Fibroblast of pulmonary artery (primary cell): ENCODE measurements around the gene FBLN1.

Experiments used
- DNase-seq: peaks from one replicate; pipeline ENCODE4 v3.0.0-alpha.2; 2010; ENCODE audit warnings: low read depth
- H3K4me3 ChIP-seq: replicated peaks from 2 replicates; pipeline ENCODE4 v1.5.1; 2011; ENCODE audit warnings: low read depth, mild to moderate bottlenecking, control low read depth, low read length, moderate library complexity
- CTCF ChIP-seq: IDR thresholded peaks from 2 replicates; pipeline ENCODE4 v1.5.1; 2011; ENCODE audit warnings: mild to moderate bottlenecking, control low read depth, low read length, inconsistent platforms; ENCODE audit errors: missing control alignments

Gene FBLN1

DNA sequence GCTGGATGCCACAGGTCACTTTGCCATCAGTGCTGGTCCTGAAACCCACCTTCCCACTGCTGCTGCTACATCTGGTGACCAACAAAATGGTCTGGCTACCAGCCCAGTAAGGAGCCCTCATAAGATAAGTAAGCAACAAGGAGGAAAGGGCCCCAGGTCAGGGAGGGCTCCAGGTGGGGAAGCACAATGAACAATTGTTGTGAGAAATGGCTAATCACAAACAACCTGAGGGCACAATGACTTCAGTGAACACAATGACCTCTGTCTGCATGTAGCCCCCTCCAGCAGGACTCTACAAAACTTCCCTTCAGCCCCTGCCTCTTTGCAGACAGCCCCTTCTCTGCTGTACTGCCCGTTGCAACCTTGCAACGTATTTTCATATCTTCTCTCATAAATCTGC lies 19.4 kb upstream of the FBLN1 start:
- TF ChIP-seq CTCF = no peak
- H3K4me3 ChIP-seq = no peak overlapping the region
- no peak for DNase-seq

DNA sequence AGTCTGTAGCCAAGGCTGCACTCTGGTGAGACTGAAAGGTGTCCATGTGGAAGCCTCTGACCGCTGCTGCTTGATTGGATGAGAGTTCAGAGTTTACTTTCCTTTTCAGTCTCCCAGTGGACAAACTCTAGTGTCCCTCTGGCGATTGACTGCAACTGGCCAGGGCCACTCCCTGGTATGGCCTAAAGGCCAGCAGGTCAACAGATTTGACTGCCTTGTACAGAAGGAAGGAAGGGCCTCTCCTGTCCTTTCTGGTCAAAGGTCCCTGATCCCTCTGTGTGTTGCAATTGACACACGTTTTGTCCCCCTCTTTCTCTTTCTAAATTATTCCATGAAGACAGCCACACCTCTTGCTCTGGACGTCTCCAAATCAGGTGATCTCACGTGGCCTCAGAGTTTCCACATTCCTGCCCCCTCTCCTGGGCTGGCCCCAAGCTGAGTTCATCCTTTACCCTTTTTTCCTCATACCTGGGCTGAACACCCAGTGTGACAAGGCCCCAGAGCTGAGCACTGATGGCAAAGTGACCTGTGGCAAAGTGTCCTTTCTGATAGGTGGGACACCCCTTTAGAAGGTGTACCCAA lies 18.7 kb upstream of the FBLN1 start:
- no peak for TF ChIP-seq CTCF
- no peak for DNase-seq
- H3K4me3 ChIP-seq = no peak overlapping the region

DNA sequence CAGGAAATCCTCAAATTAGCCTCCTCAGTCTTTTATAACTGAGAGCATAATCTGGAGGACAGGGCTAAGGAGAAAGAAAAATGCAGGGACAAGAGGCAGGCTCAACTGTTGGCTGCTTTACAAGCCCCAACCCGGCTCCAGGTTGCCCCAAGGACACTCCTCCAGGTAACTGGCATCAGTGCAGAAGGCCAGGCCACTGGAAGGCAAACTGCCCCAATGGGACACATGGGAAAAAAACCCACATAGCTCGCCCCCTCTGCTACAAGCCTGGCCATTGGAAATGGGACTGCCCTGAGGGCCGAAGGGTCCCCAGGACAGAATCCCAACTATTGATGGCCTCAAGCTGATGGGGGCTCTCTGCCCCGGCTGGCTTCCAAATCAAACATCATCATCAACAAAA lies 17.9 kb upstream of the FBLN1 start:
- H3K4me3 ChIP-seq = no peak overlapping the region
- DNase-seq = no peak
- TF ChIP-seq CTCF = no peak

- no peak overlapping the region for H3K4me3 ChIP-seq
- no peak for TF ChIP-seq CTCF
- no peak for DNase-seq
These were observed 17.4 kb upstream of the FBLN1 start for GRCh38 chr22:45485261-45485660.

DNA sequence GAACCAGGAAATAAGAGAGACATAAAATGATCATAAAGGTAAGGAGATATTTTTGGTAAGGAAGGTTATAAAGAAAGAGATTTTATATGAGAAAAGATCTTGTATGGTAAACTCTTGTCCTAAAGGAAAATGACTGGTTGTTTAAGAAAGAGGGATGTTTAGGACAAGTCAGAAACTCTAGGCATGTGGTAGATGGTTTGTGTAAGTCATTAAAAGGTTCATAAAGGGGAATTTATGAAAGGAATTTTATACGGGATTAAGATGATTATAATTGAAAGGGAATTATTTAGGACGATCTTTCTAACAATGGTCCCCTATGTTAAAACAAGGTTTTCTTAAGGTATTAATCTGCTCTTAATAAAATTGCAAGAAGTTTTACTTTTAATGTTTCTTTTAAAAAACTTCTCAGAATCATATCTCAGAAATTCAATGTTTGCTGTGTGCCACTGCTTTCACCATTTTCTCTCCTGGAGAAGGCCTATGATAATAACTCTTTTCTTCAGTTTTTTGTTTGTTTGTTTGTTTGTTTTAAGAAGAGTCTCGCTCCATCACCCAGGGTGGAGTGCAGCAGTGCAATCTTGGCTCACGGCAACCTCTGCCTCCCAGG lies 13.8 kb upstream of the FBLN1 start:
- TF ChIP-seq CTCF = no peak
- no peak for DNase-seq
- no peak overlapping the region for H3K4me3 ChIP-seq

GRCh38 chr22:45490836-45491235 lies 11.8 kb upstream of the FBLN1 start:
- no peak overlapping the region for H3K4me3 ChIP-seq
- TF ChIP-seq CTCF = no peak
- DNase-seq = no peak

DNA sequence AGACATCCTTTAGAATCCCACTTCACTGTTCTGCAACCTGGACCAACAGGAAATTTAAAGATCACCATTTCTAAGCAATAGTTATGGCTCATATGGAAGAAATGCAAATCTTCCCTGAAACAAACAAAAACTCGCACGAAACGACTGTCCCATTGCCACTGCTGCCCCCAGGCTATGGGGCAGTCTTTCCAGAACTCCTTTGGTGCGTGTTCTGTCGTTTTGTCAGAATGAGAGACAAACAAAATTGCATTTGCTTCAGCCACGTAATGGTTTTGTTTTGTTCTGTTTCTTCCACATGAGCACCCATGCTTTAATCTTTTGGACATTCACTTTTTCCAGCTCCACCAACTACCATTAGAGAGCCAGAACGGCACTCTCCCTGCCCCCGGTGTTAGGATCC lies 10.8 kb upstream of the FBLN1 start:
- no peak for TF ChIP-seq CTCF

More for the DNA sequence above, 10.8 kb upstream of the FBLN1 start:
- no peak overlapping the region for H3K4me3 ChIP-seq
- DNase-seq = no peak
